Smooth muscle cell (in vitro differentiated cells): ENCODE measurements around the gene RPL38. TPM values are rescaled to one million over a fixed set of nuclear protein-coding genes. Genes with fewer than 3 reads are reported as not detected.

Experiments used
- DNase-seq: peaks from one replicate; lab custom pipeline; 2025; ENCODE audit not compliant: unreplicated experiment; lab: John Stamatoyannopoulos, UW
- H2AFZ ChIP-seq: fragments of 200-600 bp; sonication (generic); 2 replicates; pipeline ENCODE4 v1.6.0; 2016; ENCODE audit warnings: antibody characterized with exemption, low read depth, mild to moderate bottlenecking
- H3F3A ChIP-seq: fragments of 200-600 bp; sonication (generic); 2 replicates; pipeline ENCODE4 v1.6.0; 2017; ENCODE audit warnings: antibody characterized with exemption, low read depth
- H3K27ac ChIP-seq: fragments of 200-600 bp; sonication (generic); 2 replicates; pipeline ENCODE4 v1.5.1; 2016; ENCODE audit warnings: low read depth, mild to moderate bottlenecking
- H3K27me3 ChIP-seq: fragments of 200-600 bp; sonication (generic); 2 replicates; pipeline ENCODE4 v1.6.1; 2016; ENCODE audit warnings: low read depth, mild to moderate bottlenecking
- H3K36me3 ChIP-seq: fragments of 200-600 bp; sonication (generic); 2 replicates; pipeline ENCODE4 v1.5.1; 2016; ENCODE audit warnings: low read depth
- H3K4me1 ChIP-seq: fragments of 200-600 bp; sonication (generic); 2 replicates; pipeline ENCODE4 v1.5.1; 2016; ENCODE audit warnings: low read depth
- H3K4me2 ChIP-seq: fragments of 200-600 bp; sonication (generic); 2 replicates; pipeline ENCODE4 v1.6.0; 2016; ENCODE audit warnings: mild to moderate bottlenecking
- H3K4me3 ChIP-seq: fragments of 200-600 bp; sonication (generic); 2 replicates; pipeline ENCODE4 v1.5.1; 2016; ENCODE audit warnings: mild to moderate bottlenecking
- H3K79me2 ChIP-seq: fragments of 200-600 bp; sonication (generic); 2 replicates; pipeline ENCODE4 v1.6.0; 2016; ENCODE audit warnings: low read depth, mild to moderate bottlenecking
- H3K9ac ChIP-seq: fragments of 200-600 bp; sonication (generic); 2 replicates; pipeline ENCODE4 v1.6.0; 2016; ENCODE audit warnings: low read depth
- H3K9me3 ChIP-seq: fragments of 200-600 bp; sonication (generic); replicated peaks from 2 replicates; pipeline ENCODE4 v1.5.1; 2016; ENCODE audit warnings: low read depth
- H4K20me1 ChIP-seq: fragments of 200-600 bp; sonication (generic); 2 replicates; pipeline ENCODE4 v1.6.0; 2016; ENCODE audit warnings: low read depth
- WGBS: methylation state at CpG from one replicate; pipeline ENCODE4 v1.1.7; 2016; ENCODE audit warnings: low lambda C conversion rate; 5-methylcytosine and 5-hydroxymethylcytosine counted together
- polyA plus RNA-seq: library from polyadenylated mRNA; unstranded; fragments of >200 nt; fragmentation: Nextera tagmentation; extraction: Ambion mirVana; gene quantifications from 2 replicates; pipeline ENCODE4 v1.2.1, GENCODE V29; 2016
- total RNA-seq: library from RNA; depleted of rRNA; stranded (reverse); fragments of >200 nt; gene quantifications from 2 replicates; pipeline ENCODE4 v1.2.3, GENCODE V29; 2014
- TF ChIP-seq, protein P1 (sequence below): fragments of 200-600 bp; sonication (generic); IDR thresholded peaks from 2 replicates; pipeline ENCODE4 v1.5.1; 2017; ENCODE audit warnings: borderline replicate concordance, mild to moderate bottlenecking, antibody characterized with exemption; ENCODE audit not compliant: insufficient read depth, poor library complexity, severe bottlenecking

Gene RPL38
- total and polyA plus RNA-seq, 2 experiments from 2014 or later = 449 to 889 TPM

DNA sequence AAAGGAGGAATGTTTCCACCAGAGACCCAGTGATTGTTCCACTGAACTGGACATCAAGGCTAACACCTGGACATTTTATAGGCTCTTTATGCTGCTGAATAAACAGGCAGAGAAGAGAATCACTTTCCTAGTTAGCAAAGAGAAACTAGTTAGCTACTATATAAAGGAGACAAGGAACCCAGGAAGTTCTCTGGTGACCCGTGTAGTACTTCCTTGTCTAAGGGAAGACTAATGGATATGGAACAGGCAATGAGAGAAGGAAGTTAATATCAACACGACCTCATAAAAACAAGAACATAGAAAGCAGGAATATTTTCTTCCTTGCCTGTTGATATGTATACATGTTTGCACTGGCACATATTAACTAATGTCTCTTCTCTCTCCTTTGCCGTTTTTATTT lies 30.8 kb upstream of the RPL38 start:
- Histone ChIP-seq H3K79me2 (no peaks in the 10 kb centered on the region), H4K20me1 (no peaks in the 10 kb centered on the region), H2AFZ (no peak overlapping the region), H3K9ac (no peak overlapping the region), H3K9me3 (no peaks in the 10 kb centered on the region), H3F3A (no peaks in the 10 kb centered on the region), H3K4me3 (no peak overlapping the region), H3K27me3 (peaks cover 3% of the 10 kb centered on the region), H3K36me3 (no peaks in the 10 kb centered on the region), H3K27ac (no peak overlapping the region), H3K4me1 (no peaks in the 10 kb centered on the region), H3K4me2 (no peak overlapping the region)
- TF ChIP-seq, protein P1, sequence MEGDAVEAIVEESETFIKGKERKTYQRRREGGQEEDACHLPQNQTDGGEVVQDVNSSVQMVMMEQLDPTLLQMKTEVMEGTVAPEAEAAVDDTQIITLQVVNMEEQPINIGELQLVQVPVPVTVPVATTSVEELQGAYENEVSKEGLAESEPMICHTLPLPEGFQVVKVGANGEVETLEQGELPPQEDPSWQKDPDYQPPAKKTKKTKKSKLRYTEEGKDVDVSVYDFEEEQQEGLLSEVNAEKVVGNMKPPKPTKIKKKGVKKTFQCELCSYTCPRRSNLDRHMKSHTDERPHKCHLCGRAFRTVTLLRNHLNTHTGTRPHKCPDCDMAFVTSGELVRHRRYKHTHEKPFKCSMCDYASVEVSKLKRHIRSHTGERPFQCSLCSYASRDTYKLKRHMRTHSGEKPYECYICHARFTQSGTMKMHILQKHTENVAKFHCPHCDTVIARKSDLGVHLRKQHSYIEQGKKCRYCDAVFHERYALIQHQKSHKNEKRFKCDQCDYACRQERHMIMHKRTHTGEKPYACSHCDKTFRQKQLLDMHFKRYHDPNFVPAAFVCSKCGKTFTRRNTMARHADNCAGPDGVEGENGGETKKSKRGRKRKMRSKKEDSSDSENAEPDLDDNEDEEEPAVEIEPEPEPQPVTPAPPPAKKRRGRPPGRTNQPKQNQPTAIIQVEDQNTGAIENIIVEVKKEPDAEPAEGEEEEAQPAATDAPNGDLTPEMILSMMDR = no peak
- WGBS = 70% methylated on average over 3 of the region's 3 CpGs
- DNase-seq = no peak

GRCh38 chr17:74176546-74177001 lies 26.9 kb upstream of the RPL38 start:
- Histone ChIP-seq H3K9me3 (no peaks in the 10 kb centered on the region), H3K27ac (no peak overlapping the region), H3K4me2 (no peak overlapping the region), H3K4me3 (no peak overlapping the region), H3K36me3 (no peaks in the 10 kb centered on the region), H4K20me1 (no peaks in the 10 kb centered on the region), H3K9ac (no peak overlapping the region), H3K4me1 (peaks cover 5% of the 10 kb centered on the region), H3F3A (no peaks in the 10 kb centered on the region), H3K27me3 (peaks cover 6% of the 10 kb centered on the region), H2AFZ (no peak overlapping the region), H3K79me2 (no peaks in the 10 kb centered on the region)
- TF ChIP-seq, protein P1 = peak; percentile 93
- DNase-seq = peak; percentile 12
- 50% methylated on average over 10 of the region's 10 CpGs for WGBS

DNA sequence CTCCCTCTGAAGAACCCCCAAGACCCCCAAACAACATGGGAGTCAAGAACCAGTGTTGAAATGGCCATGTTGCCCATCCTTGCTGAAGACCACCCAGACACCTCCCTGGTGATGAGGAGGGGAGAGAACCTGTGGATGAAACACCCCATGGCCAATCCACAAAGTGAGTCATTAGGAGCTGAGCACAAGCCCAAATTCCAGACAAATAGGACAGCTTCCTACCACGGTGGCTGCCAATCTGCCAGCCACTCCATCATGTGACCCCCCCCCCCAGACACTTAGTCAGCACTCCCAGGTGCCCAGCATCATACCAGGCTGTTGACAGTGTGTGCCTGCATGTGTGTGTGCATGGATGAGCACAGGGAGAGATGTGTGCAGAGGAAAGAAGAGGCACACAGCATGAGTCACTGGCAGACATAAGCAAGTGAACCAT lies 26.4 kb upstream of the RPL38 start:
- H3K79me2 ChIP-seq = no peaks in the 10 kb centered on the region
- no peak overlapping the region for H3K9ac ChIP-seq
- H2AFZ ChIP-seq = no peak overlapping the region
- DNase-seq = no peak
- TF ChIP-seq, protein P1 = no peak
- no peak overlapping the region for H3K27ac ChIP-seq
- peaks cover 6% of the 10 kb centered on the region for H3K27me3 ChIP-seq
- no peaks in the 10 kb centered on the region for H3F3A ChIP-seq
- no peaks in the 10 kb centered on the region for H3K9me3 ChIP-seq
- H3K4me1 ChIP-seq = peaks cover 5% of the 10 kb centered on the region
- 14% methylated on average over 1 of the region's 1 CpG for WGBS
- H3K36me3 ChIP-seq = no peaks in the 10 kb centered on the region
- H4K20me1 ChIP-seq = no peaks in the 10 kb centered on the region
- no peak overlapping the region for H3K4me2 ChIP-seq
- no peak overlapping the region for H3K4me3 ChIP-seq

- H3K79me2 ChIP-seq = no peaks in the 10 kb centered on the region
- no peaks in the 10 kb centered on the region for H3F3A ChIP-seq
- peaks cover 6% of the 10 kb centered on the region for H3K27me3 ChIP-seq
- no peaks in the 10 kb centered on the region for H4K20me1 ChIP-seq
- no peak for DNase-seq
- no peak overlapping the region for H3K9ac ChIP-seq
- no peak overlapping the region for H3K4me3 ChIP-seq
- H3K4me1 ChIP-seq = peaks cover 5% of the 10 kb centered on the region
- no peak overlapping the region for H3K27ac ChIP-seq
- H3K36me3 ChIP-seq = no peaks in the 10 kb centered on the region
- H2AFZ ChIP-seq = no peak overlapping the region
- H3K9me3 ChIP-seq = no peaks in the 10 kb centered on the region
- H3K4me2 ChIP-seq = no peak overlapping the region
- TF ChIP-seq, protein P1 = no peak
- WGBS = 77% methylated on average over 4 of the region's 4 CpGs
These were observed 23.9 kb upstream of the RPL38 start for GRCh38 chr17:74179576-74179975.
